Measurements from ENCODE around the gene KIF18A.
"Not testable (repeated sequence)": the region's sequence is repeated elsewhere in the genome, so short reads cannot be mapped to it uniquely, and the experiment has no call there.

The KIF18A gene

DNA sequence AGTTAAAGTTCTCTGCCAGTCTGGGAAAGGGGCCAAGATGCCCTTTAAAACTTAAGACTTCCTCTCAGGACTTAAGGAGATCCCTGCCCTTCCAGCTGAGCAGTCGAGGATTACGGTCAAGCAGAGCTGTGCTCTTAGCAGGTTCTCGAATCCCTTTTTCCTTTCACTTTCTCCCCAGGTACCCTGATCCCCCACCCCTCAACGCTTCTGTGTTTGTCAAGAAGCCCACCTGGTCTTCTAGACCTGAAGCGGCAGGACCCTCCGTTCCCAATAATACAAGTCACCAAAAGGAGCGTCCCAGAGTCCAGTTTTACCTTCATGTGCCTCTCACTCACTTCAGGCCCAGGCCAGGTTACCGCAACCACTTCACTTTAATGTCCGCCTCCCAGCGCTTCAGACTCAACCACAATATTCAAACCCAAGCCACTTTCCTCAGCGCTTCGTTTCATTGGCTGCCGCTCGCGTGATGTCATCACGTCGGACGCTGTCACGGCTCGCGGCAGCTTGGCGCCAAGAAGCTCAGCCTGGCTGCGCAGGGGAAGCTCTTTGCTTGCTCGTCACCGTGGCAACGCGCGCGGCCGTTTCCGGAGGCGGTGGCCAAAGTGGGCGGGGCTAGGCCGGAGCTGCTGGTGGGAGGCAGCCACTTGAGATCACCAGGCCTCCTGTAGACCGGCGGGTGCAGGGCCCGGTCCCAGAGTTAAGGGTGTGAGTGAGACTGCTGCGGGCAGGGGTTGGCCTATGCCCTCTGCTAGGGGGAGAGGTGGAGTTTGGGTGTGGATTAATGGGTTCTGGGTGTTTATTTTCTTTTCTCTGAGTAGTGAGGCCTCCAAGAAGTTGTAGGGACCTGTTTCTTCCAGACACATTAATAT lies at the start of gene KIF18A, which contains the start of gene METTL15:
Gene KIF18A (minus strand): TSS at position 407 of the 869 bp plus-strand sequence. CDS start 10,209 bp downstream, outside the sequence.
Gene METTL15 (plus strand): TSS at position 639 of the 869 bp plus-strand sequence. CDS start 4,947 bp downstream, outside the sequence.
- peak; percentile 90 for DNase-seq (ENCODE audit: low spot score)

DNA sequence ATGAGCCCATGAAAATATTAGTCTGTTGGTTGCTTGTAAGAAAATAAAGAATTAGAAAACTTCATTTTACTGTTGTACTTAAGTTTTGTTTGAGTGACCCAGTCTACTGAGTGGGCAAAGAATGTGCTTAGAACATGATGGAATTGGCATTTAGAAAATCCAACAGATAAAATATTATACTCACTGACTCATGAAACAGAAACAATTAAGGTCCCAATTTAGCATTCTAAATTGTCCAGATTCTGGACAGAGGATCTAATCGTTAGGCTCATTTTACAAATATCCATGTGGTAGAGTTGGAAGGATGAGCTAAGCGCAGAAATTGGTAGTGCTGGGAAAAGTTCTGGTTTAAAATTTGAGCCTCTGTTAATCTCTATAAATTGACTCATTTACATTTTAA lies 45.6 kb upstream of the KIF18A start:
- no peak for DNase-seq (ENCODE audit: low spot score)

DNA sequence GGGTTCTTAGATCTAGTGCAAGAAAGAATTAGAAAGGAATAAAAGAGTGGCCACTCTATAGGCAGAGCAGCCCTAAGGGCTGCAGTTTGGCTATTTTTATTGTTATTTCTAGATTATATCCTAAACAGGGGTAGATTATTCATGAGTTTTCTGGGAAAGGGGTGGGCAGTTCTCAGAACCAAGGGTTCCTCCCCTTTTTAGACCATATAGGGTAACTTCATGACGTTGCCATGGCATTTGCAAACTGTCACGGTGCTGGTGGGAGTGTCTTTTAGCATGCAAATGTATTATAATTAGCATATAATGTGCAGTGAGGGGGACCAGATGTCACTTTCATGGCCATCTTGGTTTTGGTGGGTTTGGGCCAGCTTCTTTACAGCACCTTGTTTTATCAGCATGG lies 44.8 kb upstream of the KIF18A start:
- no peak for DNase-seq (ENCODE audit: low spot score)

DNA sequence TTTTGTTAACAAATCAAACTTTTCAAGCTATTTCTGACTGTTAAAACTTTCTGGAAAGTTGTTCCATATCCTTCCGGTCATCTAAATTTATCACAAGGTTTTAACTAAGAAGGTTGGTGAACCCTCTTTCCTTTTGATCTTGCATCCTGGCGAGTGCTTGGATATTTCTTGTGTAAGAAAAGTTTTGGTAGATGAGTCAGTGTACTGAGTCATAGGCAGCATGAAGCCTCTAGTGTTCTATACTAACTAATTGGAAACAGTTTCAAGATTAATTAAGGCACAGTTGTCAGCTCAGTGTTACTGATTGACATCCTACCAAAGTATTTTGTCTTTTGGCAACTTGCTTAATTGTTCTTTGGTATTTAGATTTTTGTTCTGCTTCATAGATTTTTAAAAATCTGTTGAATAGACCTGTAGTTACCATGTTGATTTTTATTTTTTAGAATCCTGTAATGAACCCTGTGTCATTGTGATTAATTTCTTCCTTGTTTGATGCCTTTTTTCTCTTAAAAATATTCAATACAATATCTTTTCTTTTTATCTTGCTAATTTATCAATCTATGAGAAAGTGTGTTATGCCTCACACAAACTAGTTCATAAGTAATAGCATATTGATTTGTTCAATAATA lies 38.3 kb upstream of the KIF18A start:
- peak; percentile 22 for DNase-seq (ENCODE audit: low spot score)

DNA sequence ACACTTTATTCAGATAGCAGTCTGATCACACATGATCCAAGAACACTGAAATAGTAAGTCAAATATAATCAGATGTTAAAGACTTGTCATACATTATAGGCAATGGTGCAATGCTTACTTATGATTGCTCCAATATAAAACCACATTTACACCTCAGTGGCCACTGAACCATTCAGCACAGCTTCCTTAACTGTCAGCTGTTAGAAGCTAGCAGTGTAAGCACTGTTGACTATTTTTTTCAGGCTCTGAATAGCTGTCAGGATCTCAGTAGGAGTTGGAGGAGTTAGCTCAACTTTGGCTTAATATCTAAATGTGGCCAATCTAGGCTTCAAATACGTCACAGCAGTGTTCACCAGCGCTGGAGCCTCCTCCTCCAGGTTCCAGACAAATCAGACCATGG lies 36.9 kb upstream of the KIF18A start:
- DNase-seq (ENCODE audit: low spot score): no peak

DNA sequence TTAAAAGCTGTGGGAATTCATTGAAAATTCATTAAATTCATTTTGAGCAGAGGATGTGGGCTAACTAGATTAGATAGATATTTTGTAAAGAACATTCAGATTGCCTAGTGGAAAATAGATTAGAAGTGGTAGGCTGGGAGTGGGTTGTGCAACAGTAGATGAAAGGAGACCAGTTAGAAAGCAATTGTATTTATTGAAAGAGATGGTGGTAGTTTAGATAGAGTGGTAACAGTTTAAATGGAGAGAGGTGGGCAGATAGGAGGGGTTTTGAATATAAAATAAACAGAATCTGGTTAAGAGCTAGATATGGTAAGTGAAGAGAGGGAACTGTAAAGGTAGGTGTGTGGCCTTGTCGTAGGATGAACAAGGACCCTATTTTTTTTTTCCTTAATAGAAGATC lies 34.8 kb upstream of the KIF18A start:
- no peak for DNase-seq (ENCODE audit: low spot score)

DNA sequence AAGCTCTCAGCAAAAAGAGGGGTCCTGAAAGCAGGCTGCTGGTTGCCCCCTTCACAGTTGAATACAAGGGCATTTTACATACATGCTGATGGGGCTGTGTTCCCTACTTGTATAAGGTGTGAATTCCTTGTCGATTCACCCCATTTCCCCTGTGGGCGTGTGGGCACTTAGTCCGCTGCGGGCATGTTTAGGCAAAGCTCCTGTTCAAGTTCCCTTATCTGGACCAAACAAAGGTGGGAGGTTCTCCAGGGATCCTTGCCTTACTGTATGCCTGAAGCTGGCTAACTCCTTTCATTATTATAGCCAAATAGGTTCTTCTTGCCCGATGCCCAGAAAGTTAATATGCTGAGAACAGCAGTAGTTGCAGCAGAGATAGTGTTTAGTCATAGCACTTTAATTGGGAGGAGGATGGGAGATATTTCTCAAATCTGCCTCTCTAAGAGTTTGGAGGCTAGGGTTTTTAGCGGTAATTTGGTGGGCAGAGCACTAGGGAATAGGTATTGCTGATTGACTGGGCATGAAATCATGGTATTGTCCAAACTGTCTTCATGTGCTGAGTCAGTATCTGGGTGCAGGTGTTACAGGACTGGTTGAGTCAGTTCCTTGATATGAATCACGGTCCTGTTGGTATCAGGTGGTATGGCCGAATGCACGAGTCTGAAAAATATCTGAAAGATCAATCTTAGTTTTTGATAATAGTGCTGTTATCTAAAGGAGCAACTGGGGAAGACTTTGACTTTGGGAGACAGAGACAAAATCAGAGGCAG lies 32.9 kb upstream of the KIF18A start:
- DNase-seq (ENCODE audit: low spot score): no peak

DNA sequence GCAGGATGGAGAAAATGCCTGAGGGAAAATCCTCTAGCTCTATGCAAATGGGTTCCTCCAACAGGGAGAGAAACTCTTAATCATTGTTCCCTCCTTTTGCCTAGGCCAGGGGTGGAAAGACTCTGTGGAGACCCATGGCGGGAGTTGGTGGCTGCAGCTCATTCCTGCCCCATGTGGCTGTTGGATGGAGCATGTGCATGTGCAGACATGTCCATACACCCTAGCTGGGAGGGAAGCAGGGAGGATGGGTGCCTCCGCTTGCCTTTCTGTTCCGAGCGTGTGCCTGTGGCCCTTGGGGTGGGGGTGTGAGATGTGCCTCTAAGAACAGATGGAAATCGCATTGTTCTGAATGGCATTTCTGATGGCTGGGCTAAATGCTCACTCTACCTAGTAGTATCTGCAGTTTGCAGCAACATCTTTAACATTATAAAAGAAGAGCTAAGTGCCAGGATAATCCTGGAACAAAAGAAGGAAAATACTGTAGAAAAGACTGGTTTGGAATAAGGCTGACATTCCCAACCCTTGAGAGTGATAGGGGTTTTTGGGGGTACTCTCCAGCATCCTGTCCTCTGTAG lies 32.0 kb upstream of the KIF18A start:
- no peak for DNase-seq (ENCODE audit: low spot score)

DNA sequence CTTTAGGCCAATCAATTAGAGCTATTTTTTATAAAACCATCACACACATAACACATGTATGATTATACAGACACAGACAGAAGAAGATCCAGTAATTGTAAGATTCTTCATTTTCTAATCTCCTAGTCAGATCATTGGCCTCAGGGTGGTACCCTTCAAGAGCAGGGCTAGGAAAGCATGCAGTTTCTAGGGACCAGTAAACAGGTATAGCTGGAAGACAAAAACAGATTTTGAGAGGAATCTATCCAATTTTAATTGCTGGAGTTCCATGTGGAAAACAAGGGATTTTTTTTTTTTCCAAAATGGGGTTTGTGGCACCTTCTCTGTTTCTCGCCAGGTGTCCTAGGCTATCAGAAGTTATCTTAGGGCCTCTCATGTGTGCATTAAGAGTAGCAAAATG lies 29.9 kb upstream of the KIF18A start:
- no peak for DNase-seq (ENCODE audit: low spot score)

DNA sequence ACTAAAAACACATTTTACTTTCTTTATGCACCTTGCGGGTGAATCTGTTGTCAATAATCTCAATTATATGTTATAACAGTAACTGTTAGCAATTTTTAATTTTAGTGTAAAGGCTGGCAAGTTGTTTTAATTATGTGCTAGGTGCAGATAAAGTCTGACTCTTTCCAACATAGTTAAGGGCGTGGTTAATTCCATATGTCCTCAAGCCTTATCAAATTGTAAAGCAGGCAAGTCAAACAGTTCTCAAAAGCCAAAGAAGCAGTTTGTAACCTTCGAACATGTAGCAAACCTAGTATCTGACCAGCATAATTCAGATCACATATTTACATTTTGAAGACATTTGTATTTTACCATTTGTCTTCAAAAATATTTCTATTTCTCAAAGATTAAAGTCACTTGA lies 29.4 kb upstream of the KIF18A start:
- DNase-seq (ENCODE audit: low spot score): no peak

DNA sequence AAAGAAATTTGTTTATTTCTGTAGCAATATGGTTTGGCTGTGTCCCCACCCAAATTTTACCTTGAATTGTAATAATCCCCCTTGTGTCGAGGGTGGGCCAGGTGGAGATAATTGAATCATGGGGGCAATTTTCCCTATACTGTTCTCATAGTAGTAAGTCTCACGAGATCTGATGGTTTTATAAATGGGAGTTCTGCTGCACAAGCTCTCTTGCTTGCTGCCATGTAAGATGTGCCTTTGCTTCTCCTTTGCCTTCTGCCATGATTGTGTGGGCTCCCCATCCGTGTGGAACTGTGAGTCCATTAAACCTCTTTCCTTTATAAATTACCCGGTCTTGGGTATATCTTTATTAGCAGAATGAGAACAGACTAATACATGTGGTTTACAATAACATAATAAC lies 28.2 kb upstream of the KIF18A start:
- not testable (repeated sequence) for DNase-seq (ENCODE audit: low spot score)

DNA sequence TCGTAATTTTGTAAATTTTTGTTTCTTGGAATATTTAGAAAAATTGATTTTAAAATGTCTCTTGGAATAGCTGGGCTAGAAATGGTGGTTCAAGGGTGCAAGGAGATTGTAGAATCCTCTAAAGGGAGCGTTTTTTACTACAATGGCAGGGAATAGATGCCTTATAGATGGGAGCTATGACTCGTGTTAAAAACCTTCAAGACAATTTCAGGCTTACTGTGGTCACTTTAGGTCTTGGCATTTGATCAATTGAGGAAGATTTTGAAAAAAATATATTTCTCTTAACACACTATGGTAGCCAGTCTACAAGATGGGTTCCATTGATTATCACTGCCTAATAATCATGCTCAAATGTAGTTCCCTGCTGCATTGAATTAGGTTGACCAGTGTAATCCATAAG lies 25.2 kb upstream of the KIF18A start:
- no peak for DNase-seq (ENCODE audit: low spot score)

DNA sequence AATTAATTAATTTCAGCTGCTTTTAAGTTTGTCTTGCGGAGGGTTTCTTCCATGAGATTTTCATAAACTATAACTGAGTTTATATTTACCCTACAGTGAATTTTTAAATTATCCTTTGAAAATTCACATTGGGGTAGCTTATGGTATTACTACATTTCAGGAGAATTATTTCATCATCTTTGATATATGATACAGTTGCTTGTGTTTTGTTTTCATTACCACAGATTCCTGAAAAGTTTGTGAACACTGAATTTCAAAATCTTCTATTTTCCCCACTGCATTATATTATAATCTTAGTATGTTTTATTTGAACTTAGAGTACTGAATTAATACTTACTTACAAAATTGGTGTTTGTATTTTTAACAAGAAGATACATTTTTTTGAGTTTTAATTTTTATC lies 24.6 kb upstream of the KIF18A start:
- DNase-seq (ENCODE audit: low spot score): no peak

DNA sequence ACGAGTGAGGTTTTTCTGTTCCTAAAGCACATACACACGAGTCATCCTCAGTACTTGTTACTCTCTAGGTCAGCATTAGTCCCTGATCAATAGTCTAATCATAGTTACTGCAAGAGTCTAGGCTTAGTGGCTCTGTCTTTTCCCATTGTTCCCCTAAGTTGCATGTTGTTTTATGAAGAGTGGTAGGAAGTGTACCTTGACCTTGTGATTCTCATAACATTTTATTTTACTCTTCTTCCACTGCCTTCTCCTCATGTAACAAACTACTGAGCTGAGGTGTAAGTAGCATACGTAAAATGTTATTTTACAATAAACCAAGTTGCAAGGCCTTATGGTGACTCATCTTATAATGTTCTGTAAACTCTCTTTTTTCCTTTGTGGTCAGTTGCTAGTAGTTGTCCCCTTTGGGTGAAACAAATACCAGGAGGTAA lies 15.2 kb upstream of the KIF18A start:
- no peak for DNase-seq (ENCODE audit: low spot score)

DNA sequence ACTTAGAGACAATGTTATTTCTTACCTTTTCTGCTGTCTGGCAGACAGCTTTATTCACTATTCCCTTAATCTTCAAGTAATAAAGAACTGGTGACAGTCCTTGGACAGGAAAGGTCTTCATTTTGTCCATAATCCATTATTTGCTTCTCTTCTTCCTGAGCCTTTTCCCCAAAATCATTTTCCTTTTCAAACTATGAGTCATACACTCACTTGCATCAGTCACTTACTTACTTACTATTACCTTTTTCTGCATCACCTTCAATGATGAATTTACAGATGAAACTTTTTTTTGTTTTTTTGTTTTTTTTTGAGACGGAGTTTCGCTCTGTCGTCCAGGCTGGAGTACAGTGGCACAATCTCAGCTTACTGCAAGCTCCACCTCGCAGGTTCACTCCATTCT lies 9.8 kb upstream of the KIF18A start:
- DNase-seq (ENCODE audit: low spot score): no peak

DNA sequence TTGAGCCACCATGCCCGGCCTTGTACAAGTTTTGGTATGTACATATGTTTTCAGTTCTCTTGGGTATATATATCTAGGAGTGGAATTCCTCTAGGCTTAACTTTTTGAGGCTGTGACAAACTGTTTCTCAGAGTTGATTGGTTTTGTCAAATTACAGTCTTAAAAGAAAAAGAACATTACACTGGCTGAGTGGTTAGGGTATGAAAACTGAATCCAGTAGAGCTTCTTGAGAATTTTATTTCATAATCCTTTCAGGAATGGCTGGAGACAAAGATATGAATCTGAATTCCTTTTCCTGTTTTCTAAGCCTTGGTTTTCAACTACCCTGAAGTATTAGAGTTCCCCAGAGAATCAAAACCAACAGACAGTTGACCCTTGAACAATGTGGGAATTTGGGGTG lies 6.8 kb upstream of the KIF18A start:
- no peak for DNase-seq (ENCODE audit: low spot score)

DNA sequence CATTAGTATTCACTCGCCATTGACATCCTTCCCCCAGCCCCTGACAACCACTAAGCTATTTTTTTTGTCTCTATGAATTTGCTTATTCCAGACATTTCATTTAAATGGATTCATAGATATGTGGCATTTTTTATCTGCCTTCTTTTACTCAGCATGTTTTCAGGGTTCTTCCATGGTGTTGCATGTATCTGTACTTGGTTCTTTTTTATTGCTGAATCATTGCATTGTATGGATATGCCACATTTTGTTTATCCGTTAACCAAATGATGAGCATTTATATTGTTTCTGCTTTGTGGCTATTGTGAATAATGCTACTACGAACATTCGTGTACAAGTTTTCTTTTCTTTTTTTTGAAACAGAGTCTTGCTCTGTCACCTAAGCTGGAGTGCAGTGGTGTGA lies 6.2 kb upstream of the KIF18A start:
- no peak for DNase-seq (ENCODE audit: low spot score)

DNA sequence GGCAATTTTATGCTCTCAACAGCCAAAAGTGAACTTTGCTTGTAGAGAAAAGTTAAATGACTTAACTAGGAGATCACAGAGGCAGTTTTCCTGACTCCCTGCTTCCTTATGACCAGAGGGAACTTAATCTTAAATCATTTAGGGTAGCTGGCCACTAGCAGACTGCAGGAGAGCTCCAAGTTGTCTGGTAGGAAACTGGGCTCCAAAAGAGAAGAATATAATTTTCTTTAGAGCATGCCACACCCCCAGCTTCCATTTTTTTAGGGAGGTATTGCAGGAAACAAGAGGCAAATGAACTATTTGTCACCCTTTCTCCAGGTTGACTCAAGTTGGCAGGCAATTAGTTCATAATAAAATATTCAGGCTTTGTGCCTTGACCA lies 2.9 kb upstream of the KIF18A start:
- no peak for DNase-seq (ENCODE audit: low spot score)

DNA sequence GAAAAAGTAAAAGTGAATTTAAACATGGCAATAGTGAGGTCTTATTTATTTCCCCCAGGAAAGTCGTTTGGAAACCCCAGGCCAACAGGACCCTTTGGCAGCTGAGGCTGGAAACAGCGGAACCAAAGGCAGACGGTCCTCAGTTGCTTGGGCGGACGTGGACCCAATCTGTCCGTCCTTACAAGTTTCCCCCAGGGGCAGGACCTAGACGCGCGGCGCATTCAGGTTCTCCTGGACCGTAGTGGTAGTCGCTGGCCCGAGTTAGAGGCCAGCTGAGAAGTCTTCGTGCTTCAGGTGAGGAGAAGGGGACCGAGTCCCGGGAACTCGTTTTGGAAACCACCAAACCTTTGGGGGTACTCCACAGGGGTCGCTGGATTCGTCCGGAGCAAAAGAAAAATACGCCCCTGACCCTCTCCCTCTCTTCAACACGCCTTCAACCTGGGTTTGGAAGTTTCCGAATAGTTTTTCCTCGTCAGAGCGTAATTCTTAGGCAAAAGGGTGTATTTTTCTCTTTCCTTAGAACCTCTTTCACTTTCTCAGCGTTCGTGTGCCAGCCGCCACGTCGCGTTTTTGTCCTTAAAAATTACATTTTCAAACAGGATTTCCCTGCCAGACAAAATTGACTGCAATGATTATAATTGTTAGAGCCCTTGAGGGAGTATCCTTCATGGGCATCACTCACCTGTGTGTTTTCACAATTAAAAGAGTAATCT lies 2.3 kb upstream of the KIF18A start:
- peak; percentile 50 for DNase-seq (ENCODE audit: low spot score)

DNA sequence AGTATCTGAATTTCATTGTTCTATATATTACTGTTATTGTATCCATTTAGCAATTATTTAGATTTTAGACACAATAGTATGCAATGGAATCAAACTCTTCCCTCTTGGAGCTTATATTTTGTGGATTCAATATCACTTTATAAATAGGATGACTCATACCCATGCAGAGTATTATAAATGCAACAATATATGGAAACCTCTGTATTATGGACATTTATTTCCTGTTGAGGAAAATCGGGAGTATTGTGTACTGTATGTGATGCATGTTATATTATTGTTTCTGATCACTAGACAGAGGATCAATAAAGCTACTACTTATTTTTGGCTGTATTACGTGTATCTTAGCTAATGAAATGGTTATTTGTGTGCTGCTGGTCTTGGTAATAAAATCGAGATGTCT lies 1.0 kb upstream of the KIF18A start:
- DNase-seq (ENCODE audit: low spot score): no peak

DNA sequence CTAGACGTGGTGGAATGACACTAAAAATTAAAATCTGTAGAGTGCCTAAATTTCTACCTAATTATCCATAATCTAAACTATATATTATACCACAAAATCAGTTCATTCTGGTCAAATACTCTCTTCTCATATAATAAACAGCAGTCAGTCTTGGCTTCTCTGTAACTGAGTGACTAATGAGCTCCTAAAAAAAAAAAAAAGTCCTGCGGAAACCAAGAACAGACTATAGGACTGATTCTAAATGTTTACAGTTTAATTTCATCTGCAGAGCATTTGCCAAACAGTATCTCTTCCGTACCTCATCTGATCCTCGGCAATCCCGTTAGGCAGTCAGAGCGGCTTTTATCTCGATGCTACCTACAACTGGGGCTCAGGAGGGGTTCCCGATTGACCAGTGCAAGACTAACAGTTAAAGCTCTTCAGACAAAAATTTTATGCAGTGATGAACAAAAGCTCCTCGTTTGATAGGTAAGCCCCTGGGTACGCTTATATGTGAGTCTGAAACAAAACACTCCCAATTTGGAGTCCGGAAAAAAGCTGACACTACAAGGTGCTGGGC lies 686 bp downstream of the KIF18A start:
- no peak for DNase-seq (ENCODE audit: low spot score)

Data from iPS-NIHi11 (cell line).